NB4 (cell line): ENCODE data around the gene OR51E2.

Source experiments
- POLR2A ChIP-seq: IDR thresholded peaks from 2 replicates; pipeline ENCODE4 v1.6.1; 2011; ENCODE audit warnings: mild to moderate bottlenecking; ENCODE audit not compliant: insufficient read length; ENCODE audit errors: extremely low read depth
- TF ChIP-seq, protein P1 (sequence below): IDR thresholded peaks from 2 replicates; pipeline ENCODE4 v1.6.1; 2011; ENCODE audit warnings: low read depth, low read length

DNA sequence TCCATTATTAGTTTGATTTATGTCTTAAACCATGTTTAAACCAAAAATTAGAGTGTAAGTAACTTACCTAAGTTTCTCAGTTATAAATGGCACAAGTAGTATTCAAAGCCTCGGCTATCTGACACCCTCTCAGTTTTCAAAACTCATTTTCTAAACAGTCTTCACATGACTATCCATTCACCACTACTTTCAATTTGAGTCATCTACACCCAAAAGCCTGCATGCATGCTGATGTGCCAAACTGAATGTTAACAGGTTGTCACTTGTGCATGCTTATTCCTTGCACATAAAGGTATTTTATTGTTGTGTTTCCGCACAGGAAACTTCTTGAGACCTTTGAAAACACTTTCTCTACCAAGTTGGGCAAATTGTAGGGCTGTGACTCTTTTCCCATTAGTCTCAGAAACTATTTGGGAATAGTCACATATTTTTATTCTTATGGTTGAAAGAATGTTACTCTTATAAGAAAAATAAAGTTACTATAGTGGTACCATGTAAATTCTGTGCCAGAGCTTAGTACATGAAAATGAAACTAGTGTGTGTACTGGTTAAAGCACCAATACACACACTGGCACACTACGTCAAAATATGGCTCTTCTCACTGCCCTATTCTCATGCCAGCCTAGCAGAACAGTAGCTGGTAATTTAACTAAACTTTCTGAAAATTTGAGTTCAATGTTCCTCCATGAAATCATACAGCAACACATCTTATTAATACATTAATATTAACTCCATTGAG, 2.2 kb upstream of the OR51E2 start:
- no peak for TF ChIP-seq POLR2A
- TF ChIP-seq, protein P1, sequence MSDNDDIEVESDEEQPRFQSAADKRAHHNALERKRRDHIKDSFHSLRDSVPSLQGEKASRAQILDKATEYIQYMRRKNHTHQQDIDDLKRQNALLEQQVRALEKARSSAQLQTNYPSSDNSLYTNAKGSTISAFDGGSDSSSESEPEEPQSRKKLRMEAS = no peak
